ACC112 (cell line): ENCODE measurements around the gene CDKN2AIP.
"Not testable (repeated sequence)": the region's sequence is repeated elsewhere in the genome, so short reads cannot be mapped to it uniquely, and the experiment has no call there.

Source experiments
- H2AFZ ChIP-seq: fragments of 200-600 bp; sonication (generic); one replicate; pipeline ENCODE4 v1.6.0; 2017; ENCODE audit warnings: antibody characterized with exemption, low read length; ENCODE audit not compliant: unreplicated experiment
- H3K27ac ChIP-seq: fragments of 200-600 bp; sonication (generic); 2 replicates; pipeline ENCODE4 v1.5.1; 2014; ENCODE audit warnings: low read depth, mild to moderate bottlenecking, antibody characterized with exemption, low read length, moderate library complexity
- H3K27me3 ChIP-seq: fragments of 200-600 bp; sonication (generic); 2 replicates; pipeline ENCODE4 v1.6.1; 2014; ENCODE audit warnings: mild to moderate bottlenecking, antibody characterized with exemption, low read length, moderate library complexity, mixed read lengths; ENCODE audit not compliant: insufficient read depth
- H3K36me3 ChIP-seq: fragments of 200-600 bp; sonication (generic); 2 replicates; pipeline ENCODE4 v1.6.1; 2016; ENCODE audit warnings: mild to moderate bottlenecking, antibody characterized with exemption, low read length, moderate library complexity, mixed read lengths; ENCODE audit not compliant: insufficient read depth
- H3K4me1 ChIP-seq: fragments of 200-600 bp; sonication (generic); one replicate; pipeline ENCODE4 v1.6.1; 2016; ENCODE audit warnings: low read length, mixed read lengths; ENCODE audit not compliant: insufficient read depth, unreplicated experiment, control insufficient read depth
- H3K4me3 ChIP-seq: fragments of 200-600 bp; sonication (generic); 2 replicates; pipeline ENCODE4 v1.5.1; 2014; ENCODE audit warnings: mild to moderate bottlenecking, low read depth, low read length
- H3K79me2 ChIP-seq: fragments of 200-600 bp; sonication (generic); one replicate; pipeline ENCODE4 v1.6.0; 2016; ENCODE audit warnings: low read length; ENCODE audit not compliant: control insufficient read depth, unreplicated experiment, insufficient read depth

The CDKN2AIP gene

GRCh38 chr4:183413234-183414200, 30.9 kb upstream of the CDKN2AIP start:
- Histone ChIP-seq H3K36me3 (no peaks in the 10 kb centered on the region), H3K27me3 (no peaks in the 10 kb centered on the region), H3K4me1 (no peaks in the 10 kb centered on the region), H3K27ac (no peak overlapping the region), H2AFZ (no peak overlapping the region), H3K4me3 (no peak overlapping the region), H3K79me2 (no peaks in the 10 kb centered on the region)

GRCh38 chr4:183416879-183417755, 27.3 kb upstream of the CDKN2AIP start:
- H3K4me3 ChIP-seq: no peak overlapping the region
- H3K79me2 ChIP-seq: no peaks in the 10 kb centered on the region
- H2AFZ ChIP-seq: no peak overlapping the region
- H3K27me3 ChIP-seq: no peaks in the 10 kb centered on the region
- H3K4me1 ChIP-seq: no peaks in the 10 kb centered on the region
- no peaks in the 10 kb centered on the region for H3K36me3 ChIP-seq
- H3K27ac ChIP-seq: no peak overlapping the region

- H3K27ac ChIP-seq: no peak overlapping the region
- H3K79me2 ChIP-seq: no peaks in the 10 kb centered on the region
- no peak overlapping the region for H3K4me3 ChIP-seq
- peaks cover 8% of the 10 kb centered on the region for H3K4me1 ChIP-seq
- no peak overlapping the region for H2AFZ ChIP-seq
- no peaks in the 10 kb centered on the region for H3K36me3 ChIP-seq
- no peaks in the 10 kb centered on the region for H3K27me3 ChIP-seq
These were observed 21.3 kb upstream of the CDKN2AIP start for GRCh38 chr4:183422962-183423631.

- no peaks in the 10 kb centered on the region for H3K79me2 ChIP-seq
- no peaks in the 10 kb centered on the region for H3K27me3 ChIP-seq
- no peak overlapping the region for H3K27ac ChIP-seq
- peaks cover 8% of the 10 kb centered on the region for H3K4me1 ChIP-seq
- H3K36me3 ChIP-seq: no peaks in the 10 kb centered on the region
- no peak overlapping the region for H2AFZ ChIP-seq
- no peak overlapping the region for H3K4me3 ChIP-seq
These were observed 20.2 kb upstream of the CDKN2AIP start for GRCh38 chr4:183424109-183424744.

- Histone ChIP-seq H2AFZ (no peak overlapping the region), H3K27me3 (no peaks in the 10 kb centered on the region)
These were observed 17.9 kb upstream of the CDKN2AIP start for GRCh38 chr4:183426507-183426906.

GRCh38 chr4:183429489-183429888, 14.9 kb upstream of the CDKN2AIP start:
- Histone ChIP-seq H3K4me1 (no peaks in the 10 kb centered on the region), H3K36me3 (no peaks in the 10 kb centered on the region), H3K79me2 (no peaks in the 10 kb centered on the region), H3K27me3 (no peaks in the 10 kb centered on the region), H3K27ac (no peak overlapping the region), H2AFZ (no peak overlapping the region), H3K4me3 (no peak overlapping the region)

More at GRCh38 chr4:183426507-183426906, 17.9 kb upstream of the CDKN2AIP start:
- Histone ChIP-seq H3K4me3 (no peak overlapping the region), H3K79me2 (no peaks in the 10 kb centered on the region), H3K4me1 (peaks cover 8% of the 10 kb centered on the region), H3K36me3 (no peaks in the 10 kb centered on the region), H3K27ac (no peak overlapping the region)

DNA sequence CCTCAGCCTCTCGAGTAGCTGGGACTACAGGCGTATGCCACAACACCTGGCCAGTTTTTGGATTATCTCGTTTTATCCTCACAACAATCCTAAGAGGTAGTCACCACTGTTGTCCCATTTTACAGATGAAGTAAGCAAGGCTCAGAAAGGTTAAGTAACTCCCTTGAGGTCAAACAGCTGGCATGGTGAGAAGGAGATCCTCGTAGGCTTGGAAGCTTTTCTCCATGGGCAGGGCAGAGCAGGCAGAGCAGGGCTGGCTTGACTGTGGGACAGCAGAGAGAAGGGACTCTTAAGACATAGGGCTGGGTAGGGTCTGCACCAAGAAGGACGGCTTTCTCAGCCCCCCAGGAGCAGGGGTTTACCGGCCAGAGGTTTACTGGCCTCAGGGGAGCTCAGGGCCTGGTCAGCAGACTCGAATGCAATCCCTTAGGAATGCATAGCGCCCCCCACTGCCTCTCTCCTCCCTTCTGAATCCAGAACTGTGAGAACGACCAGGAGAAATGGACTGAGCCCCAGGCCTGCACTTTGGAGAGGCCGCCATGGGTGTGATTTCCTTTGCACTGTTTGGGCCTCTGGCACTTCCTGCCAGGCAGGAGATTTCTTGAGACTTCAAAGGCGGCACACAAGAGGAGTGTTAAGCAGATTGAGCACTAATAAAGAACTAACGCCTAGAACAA, 14.0 kb upstream of the CDKN2AIP start:
- Histone ChIP-seq H3K27me3 (no peaks in the 10 kb centered on the region), H3K4me1 (no peaks in the 10 kb centered on the region), H3K79me2 (no peaks in the 10 kb centered on the region), H2AFZ (no peak overlapping the region), H3K36me3 (no peaks in the 10 kb centered on the region), H3K27ac (no peak overlapping the region), H3K4me3 (no peak overlapping the region)

DNA sequence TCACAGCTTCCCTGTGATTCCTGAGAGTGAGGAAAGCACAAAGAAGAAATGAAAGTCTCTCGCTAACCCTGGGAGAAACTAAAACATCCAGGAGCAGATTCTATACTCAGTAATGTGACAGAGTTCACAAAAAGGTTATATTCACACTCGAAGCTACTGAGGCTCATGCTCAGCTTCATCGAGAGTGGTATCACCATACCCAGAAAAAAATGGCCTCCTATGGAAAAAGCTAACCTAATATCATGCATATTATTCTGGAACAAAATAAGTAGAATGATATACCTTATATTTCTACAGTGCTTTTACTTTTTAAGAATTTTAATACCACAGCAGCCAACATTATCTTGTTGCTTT, 13.5 kb upstream of the CDKN2AIP start:
- H3K36me3 ChIP-seq: no peaks in the 10 kb centered on the region
- H3K27ac ChIP-seq: no peak overlapping the region
- no peaks in the 10 kb centered on the region for H3K27me3 ChIP-seq
- H2AFZ ChIP-seq: no peak overlapping the region
- no peak overlapping the region for H3K4me3 ChIP-seq
- H3K4me1 ChIP-seq: no peaks in the 10 kb centered on the region
- no peaks in the 10 kb centered on the region for H3K79me2 ChIP-seq

DNA sequence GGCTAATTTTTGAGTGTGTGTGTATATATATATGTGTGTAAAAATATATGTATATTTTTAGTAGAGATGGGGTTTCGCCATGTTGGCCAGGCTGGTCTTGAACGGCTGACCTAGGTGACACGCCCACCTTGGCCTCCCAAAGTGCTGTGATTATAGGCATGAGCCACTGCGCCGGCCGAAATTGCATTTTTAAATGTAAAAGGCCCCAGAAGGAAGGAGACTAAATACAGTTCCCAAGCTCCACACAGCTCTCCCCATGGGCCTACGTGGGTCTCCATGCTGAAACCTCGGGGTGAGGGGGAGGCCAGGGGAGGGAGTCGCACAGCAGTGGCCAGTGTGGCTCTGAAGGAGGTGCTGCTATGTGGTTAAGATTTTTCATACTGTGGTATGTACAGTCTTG, 12.8 kb upstream of the CDKN2AIP start:
- H3K4me1 ChIP-seq: no peaks in the 10 kb centered on the region
- no peaks in the 10 kb centered on the region for H3K27me3 ChIP-seq
- no peaks in the 10 kb centered on the region for H3K36me3 ChIP-seq
- H3K79me2 ChIP-seq: no peaks in the 10 kb centered on the region
- H2AFZ ChIP-seq: no peak overlapping the region
- H3K4me3 ChIP-seq: no peak overlapping the region
- no peak overlapping the region for H3K27ac ChIP-seq

DNA sequence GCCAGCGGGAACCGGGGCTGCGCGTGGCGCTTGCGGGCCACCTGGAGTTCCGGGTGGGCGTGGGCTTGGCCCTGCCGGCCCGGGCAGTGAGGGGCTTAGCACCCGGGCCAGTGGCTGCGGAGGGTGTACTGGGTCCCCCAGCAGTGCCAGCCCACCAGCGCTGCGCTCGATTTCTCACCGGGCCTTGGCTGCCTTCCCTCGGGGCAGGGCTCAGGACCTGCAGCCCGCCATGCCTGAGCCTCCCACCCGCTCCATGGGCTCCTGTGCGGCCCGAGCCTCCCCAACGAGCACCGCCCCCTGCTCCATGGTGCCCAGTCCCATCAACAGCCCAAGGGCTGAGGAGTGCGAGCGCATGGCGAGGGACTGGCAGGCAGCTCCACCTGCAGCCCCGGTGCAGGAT, 11.3 kb upstream of the CDKN2AIP start:
- H3K4me3 ChIP-seq, H3K79me2 ChIP-seq, H2AFZ ChIP-seq, H3K4me1 ChIP-seq, H3K36me3 ChIP-seq, H3K27me3 ChIP-seq, H3K27ac ChIP-seq: not testable (repeated sequence)
